GM19438 (cell line): Measurements from ENCODE around the gene DUSP15.
"Not testable (repeated sequence)": the region's sequence is repeated elsewhere in the genome, so short reads cannot be mapped to it uniquely, and the experiment has no call there.

ENCODE experiments used
- ATAC-seq: cut with Tn5 transposase; IDR thresholded peaks from one replicate; pipeline ENCODE4 v1.9.1; 2021; ENCODE audit warnings: low read depth; ENCODE audit not compliant: unreplicated experiment

The DUSP15 gene

GRCh38 chr20:31826074-31826473 lies 44.3 kb downstream of the DUSP15 start:
- no peak for ATAC-seq

GRCh38 chr20:31824554-31825313 lies 45.6 kb downstream of the DUSP15 start:
- no peak for ATAC-seq

DNA sequence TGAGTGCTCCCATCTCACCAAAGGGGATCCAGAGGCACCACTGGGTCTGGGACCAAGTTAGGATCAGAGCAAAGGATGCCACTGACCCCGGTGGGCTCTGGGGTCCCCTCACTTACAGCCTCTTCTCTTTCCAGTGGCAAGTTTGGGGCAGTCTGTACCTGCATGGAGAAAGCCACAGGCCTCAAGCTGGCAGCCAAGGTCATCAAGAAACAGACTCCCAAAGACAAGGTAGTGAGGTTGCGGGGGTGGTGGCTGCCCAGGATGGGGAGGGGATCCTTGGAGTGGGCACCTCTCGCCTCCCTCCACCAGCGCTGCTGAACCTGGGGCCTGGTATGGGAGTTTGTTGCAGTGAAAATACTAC lies 46.2 kb downstream of the DUSP15 start:
- no peak for ATAC-seq

DNA sequence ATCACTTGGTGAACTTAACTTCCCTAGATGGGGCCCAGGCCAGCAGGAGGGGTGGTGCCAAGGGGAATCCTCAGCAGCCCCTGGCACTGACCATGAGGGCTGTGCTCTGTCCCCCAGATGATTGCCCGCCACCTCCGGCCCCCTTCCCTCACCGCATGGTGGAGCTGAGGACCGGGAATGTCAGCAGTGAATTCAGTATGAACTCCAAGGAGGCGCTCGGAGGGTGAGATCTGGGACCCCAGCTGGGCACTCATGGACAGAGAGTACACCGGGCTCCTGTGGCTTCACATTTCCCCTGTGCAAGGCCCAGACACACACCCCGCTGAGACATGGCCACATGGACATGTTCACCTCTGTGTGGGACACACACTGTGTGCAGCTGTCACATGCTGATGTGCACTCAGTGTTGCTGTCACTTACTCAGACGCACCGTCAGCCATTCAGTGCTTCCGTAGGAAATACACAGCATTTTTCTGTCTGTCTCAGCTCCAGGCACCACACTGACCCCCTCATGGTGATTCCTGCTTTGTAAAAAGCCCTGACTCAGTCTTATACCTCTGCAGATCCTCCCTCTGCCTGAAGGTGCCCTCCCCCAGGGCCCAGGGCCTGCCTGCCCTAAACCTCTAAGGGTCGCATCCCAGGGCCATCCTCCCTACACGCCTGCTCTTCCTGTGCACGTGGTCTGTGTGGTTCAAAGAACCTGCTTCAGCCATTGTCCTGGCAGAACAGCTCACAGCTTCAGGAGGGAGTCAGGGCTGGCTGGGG lies 46.8 kb downstream of the DUSP15 start:
- ATAC-seq = no peak

DNA sequence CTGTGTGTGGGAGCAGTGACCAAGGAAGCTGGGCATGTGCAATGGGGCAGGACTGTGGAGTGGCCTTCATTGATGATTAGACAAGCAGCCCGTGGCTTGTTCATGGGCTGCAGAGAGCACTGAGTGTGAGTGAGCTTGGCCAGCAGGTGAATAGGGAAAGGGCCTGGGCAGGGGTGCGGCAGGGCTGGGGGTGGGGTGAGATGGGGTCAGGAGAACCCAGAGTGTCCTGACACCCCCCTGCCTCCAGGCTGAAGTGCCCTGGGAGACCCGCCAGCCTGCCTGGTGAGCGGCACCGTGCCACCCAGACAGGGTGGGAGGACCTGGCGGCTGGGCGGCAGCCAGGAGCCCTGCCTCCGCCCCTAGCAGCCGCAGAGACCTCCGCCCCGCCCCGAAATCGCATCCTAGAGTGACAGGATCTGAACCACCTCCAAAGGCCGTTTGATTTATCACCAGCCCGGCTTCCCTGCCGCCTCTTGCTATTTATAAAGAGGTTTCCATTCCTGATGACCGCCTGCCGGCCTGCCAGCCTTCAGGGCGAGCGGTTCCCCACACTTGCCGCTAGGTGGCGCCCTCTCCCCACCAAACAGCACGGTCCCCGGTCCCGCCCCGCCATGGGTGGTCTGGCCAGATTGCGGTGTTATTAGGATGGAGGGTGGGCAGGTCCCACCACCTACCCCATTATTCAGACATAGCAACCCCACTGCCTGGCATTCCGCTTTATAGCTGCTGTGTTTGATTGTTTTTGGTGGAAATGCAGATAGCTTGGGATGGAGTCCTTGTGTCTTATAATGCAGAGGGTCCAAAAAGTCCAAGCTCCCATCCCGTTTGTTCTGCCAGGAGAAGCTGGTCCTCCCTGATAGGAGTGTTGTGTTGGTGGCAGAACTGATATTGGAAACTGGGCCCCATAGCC lies 47.7 kb downstream of the DUSP15 start:
- ATAC-seq = no peak

- no peak for ATAC-seq
Observed at GRCh38 chr20:31821427-31821826, 48.9 kb downstream of the DUSP15 start.

DNA sequence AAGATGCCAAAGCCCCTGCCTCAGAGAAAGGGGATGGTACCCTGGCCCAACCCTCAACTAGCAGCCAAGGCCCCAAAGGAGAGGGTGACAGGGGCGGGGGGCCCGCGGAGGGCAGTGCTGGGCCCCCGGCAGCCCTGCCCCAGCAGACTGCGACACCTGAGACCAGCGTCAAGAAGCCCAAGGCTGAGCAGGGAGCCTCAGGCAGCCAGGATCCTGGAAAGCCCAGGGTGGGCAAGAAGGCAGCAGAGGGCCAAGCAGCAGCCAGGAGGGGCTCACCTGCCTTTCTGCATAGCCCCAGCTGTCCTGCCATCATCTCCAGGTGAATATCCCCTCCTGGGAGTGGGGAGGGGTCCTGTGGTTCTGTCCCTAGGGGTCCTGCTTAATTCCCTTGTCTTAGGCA lies 50.1 kb downstream of the DUSP15 start:
- ATAC-seq = no peak

- no peak for ATAC-seq
Observed at GRCh38 chr20:31819083-31819784, 51.1 kb downstream of the DUSP15 start, which contains the start of gene MYLK2. Gene MYLK2, plus strand, starts transcription at chr20:31819356. Its CDS starts 225 bp downstream, at chr20:31819581.

GRCh38 chr20:31818376-31818908 lies 51.9 kb downstream of the DUSP15 start:
- no peak for ATAC-seq

GRCh38 chr20:31817461-31817860 lies 52.9 kb downstream of the DUSP15 start:
- ATAC-seq = no peak

- ATAC-seq = no peak
Observed at GRCh38 chr20:31816221-31816620, 54.1 kb downstream of the DUSP15 start.

DNA sequence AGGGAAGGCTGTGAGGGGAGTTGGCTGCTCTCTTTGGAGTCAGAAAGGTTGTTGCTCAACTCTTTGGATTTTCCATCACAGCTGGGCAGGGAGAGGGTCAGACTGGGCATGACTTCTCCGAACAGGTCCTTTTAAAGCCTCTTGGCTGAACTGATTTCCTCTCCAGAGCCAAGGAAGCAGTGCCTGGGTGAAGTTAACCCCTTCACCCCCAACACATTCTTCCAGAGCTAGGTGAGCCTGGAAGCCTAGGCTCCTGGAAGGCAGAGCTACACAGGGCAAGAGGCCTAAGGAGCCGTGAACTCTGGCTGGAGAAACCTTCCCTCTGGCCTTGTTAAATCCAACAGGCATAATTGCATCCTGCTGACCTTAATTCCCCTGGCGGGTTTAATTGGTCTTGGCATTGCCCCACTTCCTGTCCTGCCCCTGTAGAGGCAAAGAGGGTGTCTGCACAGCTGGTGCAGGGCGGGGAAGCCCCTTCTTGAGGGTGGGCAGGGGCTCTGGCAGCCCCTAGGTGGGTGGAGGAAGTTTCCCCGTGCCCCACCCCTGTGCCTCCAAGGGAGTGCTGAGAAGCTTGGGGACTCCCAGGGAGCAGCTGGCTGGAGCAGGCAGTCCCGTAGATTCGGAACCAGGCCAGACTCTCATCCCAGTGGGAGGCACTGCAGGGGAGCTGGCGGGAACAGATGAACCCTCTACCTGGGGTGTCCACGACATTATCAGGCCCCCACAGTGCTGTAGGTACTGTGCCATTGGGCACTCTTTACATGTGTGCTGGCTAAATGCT lies 54.7 kb downstream of the DUSP15 start:
- ATAC-seq = no peak

DNA sequence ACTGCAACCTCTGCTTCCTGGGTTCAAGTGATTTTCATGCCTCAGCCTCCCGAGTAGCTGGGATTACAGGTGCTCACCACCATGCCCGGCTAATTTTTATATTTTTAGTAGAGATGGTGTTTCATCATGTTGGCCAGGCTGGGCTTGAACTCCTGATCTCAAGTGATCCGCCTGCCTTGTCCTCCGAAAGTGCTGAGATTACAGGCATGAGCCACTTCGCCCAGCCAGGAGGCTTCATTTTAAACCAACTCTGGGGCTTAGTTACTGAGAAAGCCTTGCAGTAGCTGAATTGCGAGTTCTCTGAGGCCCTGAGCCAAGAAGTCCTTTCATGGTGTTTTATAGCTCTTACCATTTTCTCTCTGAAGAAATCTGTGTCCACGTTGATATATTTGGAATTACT lies 56.2 kb downstream of the DUSP15 start:
- not testable (repeated sequence) for ATAC-seq

GRCh38 chr20:31813611-31814010 lies 56.7 kb downstream of the DUSP15 start:
- no peak for ATAC-seq

DNA sequence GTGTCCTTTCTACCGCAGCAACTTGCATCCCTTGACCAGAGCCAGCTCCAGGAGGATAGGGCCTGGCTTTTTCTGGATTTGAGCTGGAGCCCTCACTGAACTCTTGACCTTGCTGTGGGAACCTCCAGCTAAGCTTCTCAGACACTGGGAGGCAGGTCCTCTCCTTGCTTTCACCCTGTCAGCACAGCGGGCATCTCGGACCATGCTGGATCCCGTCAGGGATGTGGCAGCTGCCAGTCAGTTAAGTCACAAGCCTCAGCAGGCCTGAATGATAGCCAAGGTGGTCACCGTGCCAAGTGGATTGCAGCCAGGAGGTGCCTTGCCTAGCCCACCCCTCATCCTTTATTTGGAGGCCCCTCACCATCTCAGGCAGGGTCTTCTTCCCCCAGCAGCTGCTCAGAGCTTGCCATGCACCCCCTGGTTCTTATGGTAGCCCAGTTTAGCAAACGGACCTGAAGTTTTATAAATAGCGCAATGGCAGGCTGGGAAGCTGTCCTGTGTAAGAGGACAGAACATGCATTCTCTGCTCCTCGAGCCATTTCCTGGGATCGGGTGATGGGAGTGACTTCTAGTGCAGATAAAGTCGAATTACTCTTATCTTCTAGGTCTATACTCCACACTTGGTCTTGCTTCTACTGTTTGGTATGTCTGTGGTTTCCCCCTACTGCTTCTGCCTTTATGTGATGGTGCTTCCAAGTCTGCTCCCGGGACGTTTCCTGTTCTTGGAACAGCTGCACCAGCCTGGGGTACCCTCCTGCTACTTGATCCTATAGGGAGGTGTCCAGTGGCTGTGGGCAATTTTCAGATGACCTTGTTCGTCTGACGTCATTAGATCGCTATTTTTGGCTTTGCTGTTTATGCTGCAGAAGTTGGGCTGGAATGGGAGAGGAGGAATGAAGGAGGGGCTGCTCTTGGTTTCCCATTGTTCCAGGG lies 58.3 kb downstream of the DUSP15 start:
- no peak for ATAC-seq

GRCh38 chr20:31811198-31811597 lies 59.1 kb downstream of the DUSP15 start:
- ATAC-seq = no peak
